Subcutaneous abdominal adipose tissue (tissue), 5 donors: Measurements from ENCODE around the gene CYFIP1.

Source experiments
- H3K27ac ChIP-seq: one replicate; pipeline ENCODE4 v1.7.0; 2013; ENCODE audit warnings: low read depth, mild to moderate bottlenecking, inconsistent platforms, low read length, moderate library complexity
- H3K27me3 ChIP-seq, 5 donors: one replicate each; pipeline ENCODE4 v1.7.0; 2013; ENCODE audit warnings: low read length in 5 of 5, inconsistent platforms in 1 of 5; ENCODE audit not compliant: control insufficient read depth in 5 of 5, insufficient read depth in 4 of 5
- H3K36me3 ChIP-seq, 5 donors: one replicate each; pipeline ENCODE4 v1.7.0; 2013; ENCODE audit warnings: low read length in 5 of 5; ENCODE audit not compliant: control insufficient read depth in 5 of 5, insufficient read depth in 5 of 5
- H3K4me1 ChIP-seq, 5 donors: one replicate each; pipeline ENCODE4 v1.7.0; 2013; ENCODE audit warnings: low read length in 5 of 5, mild to moderate bottlenecking in 3 of 5, moderate library complexity in 1 of 5; ENCODE audit not compliant: control insufficient read depth in 5 of 5, insufficient read depth in 5 of 5
- H3K4me3 ChIP-seq, 5 donors: one replicate each; pipeline ENCODE4 v1.7.0; 2013; ENCODE audit warnings: low read length in 5 of 5, low read depth in 1 of 5
- H3K9ac ChIP-seq, 5 donors: one replicate each; pipeline ENCODE4 v1.7.0; 2013; ENCODE audit warnings: low read length in 5 of 5, mild to moderate bottlenecking in 4 of 5, moderate library complexity in 3 of 5
- H3K9me3 ChIP-seq, 5 donors: one replicate each; pipeline ENCODE4 v1.7.0; 2013; ENCODE audit warnings: low read length in 5 of 5; ENCODE audit not compliant: control insufficient read depth in 5 of 5
- donor health status: healthy.
- donor health status: healthy.
- donor health status: healthy.
- donor health status: healthy.
- donor health status: healthy.

CYFIP1 gene

GRCh38 chr15:22884344-22884743 lies 95.8 kb downstream of the CYFIP1 start:
- peaks cover 7 to 67% (median 57%) of the 10 kb centered on the region in 5 donors for H3K36me3 ChIP-seq
- no peaks in the 10 kb centered on the region for H3K4me1 ChIP-seq
- no peak overlapping the region for H3K4me3 ChIP-seq
- no peaks in the 10 kb centered on the region for H3K9me3 ChIP-seq
- no peak overlapping the region for H3K9ac ChIP-seq
- H3K27me3 ChIP-seq = no peaks in the 10 kb centered on the region
- H3K27ac ChIP-seq = no peak overlapping the region

GRCh38 chr15:22883196-22883595 lies 97.0 kb downstream of the CYFIP1 start:
- Histone ChIP-seq H3K36me3 (peaks cover 7 to 69% (median 61%) of the 10 kb centered on the region in 5 donors), H3K4me3 (no peak overlapping the region), H3K27me3 (no peaks in the 10 kb centered on the region), H3K4me1 (no peaks in the 10 kb centered on the region), H3K9ac (no peak overlapping the region), H3K27ac (no peak overlapping the region), H3K9me3 (no peaks in the 10 kb centered on the region)

- peaks cover 7 to 70% (median 61%) of the 10 kb centered on the region in 5 donors for H3K36me3 ChIP-seq
Observed at GRCh38 chr15:22881739-22882440, 98.3 kb downstream of the CYFIP1 start.

GRCh38 chr15:22880981-22881738 lies 99.0 kb downstream of the CYFIP1 start:
- H3K36me3 ChIP-seq = peaks cover 0 to 70% (median 60%) of the 10 kb centered on the region in 5 donors
- H3K27ac ChIP-seq = no peak overlapping the region

More at GRCh38 chr15:22881739-22882440, 98.3 kb downstream of the CYFIP1 start:
- Histone ChIP-seq H3K4me1 (no peaks in the 10 kb centered on the region), H3K9ac (no peak overlapping the region), H3K27me3 (no peaks in the 10 kb centered on the region), H3K9me3 (no peaks in the 10 kb centered on the region), H3K27ac (no peak overlapping the region), H3K4me3 (no peak overlapping the region)

GRCh38 chr15:22880068-22880980 lies 99.8 kb downstream of the CYFIP1 start:
- Histone ChIP-seq H3K4me3 (no peak overlapping the region), H3K36me3 (peaks cover 2 to 77% (median 66%) of the 10 kb centered on the region in 5 donors), H3K9ac (no peak overlapping the region), H3K4me1 (no peaks in the 10 kb centered on the region), H3K9me3 (no peaks in the 10 kb centered on the region), H3K27ac (no peak overlapping the region), H3K27me3 (no peaks in the 10 kb centered on the region)

More at GRCh38 chr15:22880981-22881738, 99.0 kb downstream of the CYFIP1 start:
- no peaks in the 10 kb centered on the region for H3K27me3 ChIP-seq
- no peaks in the 10 kb centered on the region for H3K9me3 ChIP-seq
- H3K4me3 ChIP-seq = no peak overlapping the region
- H3K9ac ChIP-seq = no peak overlapping the region
- H3K4me1 ChIP-seq = no peaks in the 10 kb centered on the region

GRCh38 chr15:22878103-22878502 lies 102.1 kb downstream of the CYFIP1 start:
- H3K27me3 ChIP-seq = no peaks in the 10 kb centered on the region
- no peak overlapping the region for H3K27ac ChIP-seq
- no peaks in the 10 kb centered on the region for H3K9me3 ChIP-seq
- H3K4me1 ChIP-seq = peaks cover 0 to 5% (median 0%) of the 10 kb centered on the region in 5 donors
- peaks cover 4 to 94% (median 85%) of the 10 kb centered on the region in 5 donors for H3K36me3 ChIP-seq
- no peak overlapping the region for H3K9ac ChIP-seq
- H3K4me3 ChIP-seq = no peak overlapping the region

GRCh38 chr15:22877607-22878006 lies 102.6 kb downstream of the CYFIP1 start:
- Histone ChIP-seq H3K9ac (no peak overlapping the region), H3K4me3 (no peak overlapping the region), H3K9me3 (no peaks in the 10 kb centered on the region), H3K27ac (no peak overlapping the region), H3K36me3 (peaks cover 4 to 94% (median 85%) of the 10 kb centered on the region in 5 donors), H3K27me3 (no peaks in the 10 kb centered on the region), H3K4me1 (peaks cover 0 to 10% (median 0%) of the 10 kb centered on the region in 5 donors)

GRCh38 chr15:22877117-22877516 lies 103.1 kb downstream of the CYFIP1 start:
- peaks cover 9 to 94% (median 84%) of the 10 kb centered on the region in 5 donors for H3K36me3 ChIP-seq

GRCh38 chr15:22874966-22875365 lies 105.2 kb downstream of the CYFIP1 start:
- peaks cover 12 to 94% (median 80%) of the 10 kb centered on the region in 5 donors for H3K36me3 ChIP-seq

More at GRCh38 chr15:22877117-22877516, 103.1 kb downstream of the CYFIP1 start:
- Histone ChIP-seq H3K9me3 (no peaks in the 10 kb centered on the region), H3K27me3 (no peaks in the 10 kb centered on the region), H3K9ac (no peak overlapping the region), H3K4me3 (no peak overlapping the region), H3K27ac (no peak overlapping the region), H3K4me1 (peaks cover 0 to 11% (median 0%) of the 10 kb centered on the region in 5 donors)

More at GRCh38 chr15:22874966-22875365, 105.2 kb downstream of the CYFIP1 start:
- no peaks in the 10 kb centered on the region for H3K27me3 ChIP-seq
- no peak overlapping the region for H3K9ac ChIP-seq
- no peak overlapping the region for H3K4me3 ChIP-seq
- no peaks in the 10 kb centered on the region for H3K9me3 ChIP-seq
- H3K27ac ChIP-seq = no peak overlapping the region
- H3K4me1 ChIP-seq = peaks cover 0 to 11% (median 0%) of the 10 kb centered on the region in 5 donors
